GM12892 (cell line): Measurements from ENCODE around the gene CEP128.

Experiments used
- POLR2A ChIP-seq: IDR thresholded peaks from 2 replicates; pipeline ENCODE4 v1.6.1; 2011; ENCODE audit warnings: low read depth, low read length, control low read depth
- POLR2AphosphoS5 ChIP-seq: IDR thresholded peaks from 2 replicates; pipeline ENCODE4 v1.6.1; 2011; ENCODE audit warnings: low read depth, low read length, control low read depth
- TAF1 ChIP-seq: IDR thresholded peaks from 2 replicates; pipeline ENCODE4 v1.6.1; 2011; ENCODE audit warnings: low read depth, mild to moderate bottlenecking, control low read depth, low read length, borderline replicate concordance

DNA sequence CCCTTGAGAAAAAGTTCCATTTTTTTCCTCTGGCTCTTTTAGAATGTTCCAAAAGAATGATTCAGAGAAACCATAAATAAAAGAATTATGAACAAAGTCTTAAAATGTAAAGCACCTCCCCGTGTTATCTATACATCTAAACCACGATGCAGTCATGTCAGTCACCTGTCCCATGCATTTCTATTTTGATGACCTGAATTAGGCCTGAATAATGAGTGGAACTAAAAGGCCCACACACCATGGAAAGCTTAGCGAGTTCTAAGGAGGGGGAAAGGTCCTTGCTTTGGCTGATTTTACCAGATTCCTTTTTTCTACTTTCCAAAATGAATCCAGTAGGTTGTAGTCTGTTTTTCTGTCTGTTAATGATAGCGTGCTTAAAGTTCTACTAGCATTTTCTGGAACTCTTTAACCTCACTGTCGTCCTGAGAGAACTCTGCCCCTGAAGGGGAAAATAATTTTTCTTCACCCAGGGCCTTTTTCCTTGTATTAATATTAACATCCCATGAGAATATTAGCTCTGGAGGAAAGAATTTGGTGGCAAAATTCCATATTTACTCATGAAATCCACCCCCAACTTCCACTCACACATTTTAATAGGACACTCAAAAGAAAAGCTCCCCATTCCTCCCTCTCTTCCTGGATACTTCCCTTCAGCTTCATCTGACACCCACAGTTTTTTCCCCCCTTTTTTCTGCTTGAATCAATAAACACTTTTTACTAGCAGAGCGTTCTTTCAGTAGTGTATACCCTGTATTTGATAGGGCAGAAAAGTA, 464.0 kb downstream of the CEP128 start:
- TF ChIP-seq POLR2A = no peak
- no peak for TF ChIP-seq TAF1
- TF ChIP-seq POLR2AphosphoS5 = no peak
